CD4-positive, alpha-beta T cell treated with Interleukin-17A for 1 hour (primary cell): ENCODE results near the gene KMT2D.

Experiments used
- DNase-seq: peaks from one replicate; pipeline ENCODE4 v3.0.0-alpha.2; 2020

KMT2D gene

DNA sequence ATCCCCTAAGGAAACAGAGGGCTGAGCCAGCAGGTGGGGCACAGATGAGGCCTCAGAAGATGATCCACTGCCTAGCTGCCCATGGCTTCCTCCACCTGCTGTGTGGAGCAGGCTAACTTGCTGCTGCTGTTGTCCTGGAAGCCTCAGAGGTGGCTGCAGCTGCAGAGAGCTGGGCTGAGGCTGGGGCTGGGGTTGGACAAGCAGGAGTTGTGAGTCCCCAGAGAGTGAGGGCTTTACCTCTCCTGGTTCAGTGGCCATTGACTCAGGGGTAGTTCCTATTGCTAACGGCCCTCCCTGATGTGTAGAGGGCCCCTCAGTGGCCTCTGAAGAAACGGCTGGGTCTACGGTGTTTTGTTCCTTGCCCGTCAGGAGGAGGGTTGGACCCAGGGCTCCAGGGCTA is 28.3 kb downstream of the KMT2D start:
- no peak for DNase-seq

DNA sequence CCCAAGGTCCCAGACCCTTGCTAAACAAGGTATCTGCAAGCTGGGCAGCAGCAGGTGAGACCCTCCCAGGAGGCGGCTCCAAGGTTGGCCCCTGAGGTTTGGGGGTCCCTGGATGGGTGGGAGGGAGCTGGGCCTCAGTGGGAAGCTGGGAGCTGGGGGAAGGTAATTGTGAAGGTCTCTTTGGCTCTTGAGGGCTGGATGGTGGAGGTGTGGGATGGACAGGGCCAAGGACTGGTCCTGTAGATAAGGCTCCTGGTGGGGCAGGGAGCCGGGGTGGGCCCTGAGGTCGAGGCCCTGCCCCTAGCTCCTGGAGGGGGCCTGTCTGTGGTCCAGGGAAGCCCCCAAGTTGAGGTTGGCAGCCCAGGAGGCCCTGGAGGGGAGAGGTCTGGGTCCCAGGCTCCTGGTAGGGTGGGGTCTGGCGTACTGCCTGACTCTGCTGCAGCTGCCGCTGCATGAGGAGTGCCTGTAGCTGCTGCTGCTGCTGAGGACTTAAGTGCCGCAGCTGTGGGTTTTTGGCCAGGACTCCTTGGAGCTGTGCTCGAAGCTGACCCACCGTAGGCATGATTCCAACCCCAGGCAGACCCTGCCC is 28.9 kb downstream of the KMT2D start:
- no peak for DNase-seq

GRCh38 chr12:49030714-49031572 is 29.7 kb downstream of the KMT2D start:
- no peak for DNase-seq

- DNase-seq: no peak
These were observed 30.5 kb downstream of the KMT2D start for GRCh38 chr12:49030119-49030518.

DNA sequence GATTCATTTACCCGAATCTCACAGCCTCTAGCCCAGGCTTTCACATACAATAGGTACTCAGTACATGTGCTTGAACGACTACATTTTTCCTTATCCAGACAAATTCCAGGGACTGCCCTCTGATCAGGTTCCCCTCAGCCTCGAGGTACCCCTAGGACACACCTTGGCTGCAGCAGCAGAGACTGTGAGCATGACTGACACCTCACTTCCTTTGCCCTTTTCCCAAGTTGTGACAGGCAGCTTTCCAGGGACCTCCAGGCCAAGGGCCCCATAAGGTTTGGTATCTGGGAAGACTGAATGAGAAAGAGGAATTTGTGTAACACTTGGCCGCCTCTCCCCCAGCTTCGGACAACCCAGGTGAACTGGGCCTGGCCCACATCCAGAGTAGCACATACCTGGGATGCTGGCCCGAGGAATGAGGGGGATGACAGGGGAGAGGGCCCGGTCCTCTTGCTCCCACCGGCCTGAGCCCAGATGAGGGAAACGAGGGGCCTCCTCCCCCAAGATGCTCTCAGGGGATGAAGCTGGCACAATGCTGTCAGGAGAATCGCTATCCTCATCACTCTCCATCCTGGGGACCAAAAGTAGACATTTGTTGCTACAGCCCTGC is 31.8 kb downstream of the KMT2D start:
- DNase-seq: no peak

- DNase-seq: no peak
These were observed 32.6 kb downstream of the KMT2D start for GRCh38 chr12:49027846-49028555.

GRCh38 chr12:49026678-49027480 is 33.7 kb downstream of the KMT2D start:
- no peak for DNase-seq

GRCh38 chr12:49026101-49026500 is 34.5 kb downstream of the KMT2D start:
- DNase-seq: no peak

DNA sequence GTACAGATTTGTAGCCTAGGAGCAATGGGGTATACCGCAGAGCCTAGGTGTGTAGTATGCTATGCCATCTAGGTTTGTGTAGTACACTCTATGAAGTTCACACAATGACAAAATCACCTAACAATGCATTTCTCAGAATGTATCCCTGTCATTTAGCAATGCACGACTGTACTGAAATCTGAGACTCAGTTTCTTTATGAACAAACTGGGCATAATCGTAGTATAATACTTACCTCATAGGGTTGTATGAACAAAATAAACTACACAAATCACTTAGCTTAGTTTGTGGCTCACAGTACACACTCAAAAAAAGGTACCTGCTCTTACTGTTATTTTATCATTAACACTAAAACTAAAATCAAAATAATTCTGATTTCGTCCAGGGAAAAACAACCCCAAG is 35.1 kb downstream of the KMT2D start:
- DNase-seq: no peak

DNA sequence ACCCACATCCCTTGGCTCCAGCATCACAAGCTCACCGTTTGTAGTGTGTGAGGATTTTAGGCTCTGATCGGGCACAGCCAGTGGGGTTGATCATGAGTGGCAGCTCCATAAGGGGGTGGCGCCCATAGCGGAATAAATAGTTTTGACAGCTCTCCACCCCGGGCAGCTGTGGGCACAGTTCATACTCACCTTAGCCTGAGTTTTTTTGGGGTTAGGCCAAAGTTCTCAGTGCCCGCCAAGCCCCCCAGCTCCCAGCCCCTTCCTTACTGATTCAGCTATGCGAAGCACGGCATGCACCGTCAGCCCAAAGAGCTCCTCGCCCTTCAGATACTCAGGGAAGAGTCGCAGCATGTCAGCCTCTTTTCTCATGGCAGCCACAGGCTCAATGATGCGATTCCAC is 36.1 kb downstream of the KMT2D start:
- no peak for DNase-seq

- DNase-seq: no peak
These were observed 36.8 kb downstream of the KMT2D start for GRCh38 chr12:49023812-49024211.

- DNase-seq: no peak
These were observed 37.9 kb downstream of the KMT2D start for GRCh38 chr12:49022558-49023178.

GRCh38 chr12:49021292-49021915 is 39.2 kb downstream of the KMT2D start:
- no peak for DNase-seq

DNA sequence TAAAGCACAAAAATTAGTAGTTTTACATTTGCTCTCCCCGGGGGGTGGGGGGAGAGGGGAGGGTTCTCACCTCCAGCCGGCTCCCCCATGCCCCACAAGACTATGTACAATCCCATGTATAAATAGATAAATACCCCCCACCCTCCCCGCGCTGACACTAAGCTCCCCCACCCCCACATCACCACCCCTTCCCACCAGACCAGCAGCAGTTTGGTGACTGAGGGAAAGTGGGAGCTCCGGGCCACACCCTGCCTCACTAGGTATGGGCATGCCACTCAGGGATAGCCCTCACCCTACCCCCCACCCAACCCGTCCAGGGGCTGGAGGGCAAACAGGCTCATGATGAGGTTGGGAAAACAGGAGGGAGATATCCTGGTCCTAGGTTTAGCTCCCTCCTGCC is 40.2 kb downstream of the KMT2D start:
- DNase-seq: no peak

DNA sequence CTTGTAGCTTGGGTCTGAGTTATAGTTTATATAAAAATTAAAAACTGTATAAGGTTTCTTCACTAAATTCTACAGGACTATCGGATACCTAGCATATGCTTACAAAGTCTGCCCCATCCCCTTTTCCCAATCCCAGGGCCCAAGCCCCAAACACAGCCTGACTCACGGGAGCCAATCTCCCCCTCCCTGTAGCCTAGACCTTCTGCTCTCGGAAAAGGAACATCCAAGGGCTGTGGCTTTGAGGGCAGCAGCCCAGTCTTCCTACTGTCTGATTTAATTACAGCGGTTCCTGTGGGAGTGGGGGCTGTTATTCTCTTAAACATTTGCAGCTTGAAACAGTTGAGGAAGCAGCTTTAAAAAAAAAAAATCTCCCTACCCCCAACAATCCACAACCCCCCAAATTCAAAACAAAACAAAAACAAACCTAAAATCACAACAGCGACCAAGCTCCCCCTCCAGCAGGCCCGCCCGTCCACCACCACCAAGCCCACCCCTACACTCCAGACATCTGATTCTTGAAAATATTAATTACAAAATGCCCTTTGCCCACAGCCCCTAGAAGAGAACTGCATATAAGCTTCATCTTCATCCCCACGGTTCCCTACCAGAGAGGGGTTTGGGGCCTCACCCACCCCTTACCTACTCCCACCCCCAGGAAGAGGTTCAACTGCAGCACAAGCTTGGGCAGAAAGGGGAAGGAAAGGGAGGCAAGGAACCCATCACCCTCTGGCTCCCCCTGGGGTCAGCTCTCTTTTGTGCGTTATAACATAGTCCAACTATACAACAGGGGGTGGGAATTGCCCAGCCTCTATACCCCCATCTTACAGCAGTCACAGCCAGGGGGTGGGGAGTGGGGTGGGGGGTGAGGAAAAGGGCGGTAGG is 40.9 kb downstream of the KMT2D start:
- DNase-seq: peak; percentile 70

- DNase-seq: no peak
These were observed 41.5 kb downstream of the KMT2D start for GRCh38 chr12:49019120-49019430.

- DNase-seq: peak; percentile 98
These were observed 42.1 kb downstream of the KMT2D start, which contains the start of gene PRKAG1 for GRCh38 chr12:49018261-49019119. TSS of gene PRKAG1 (minus strand) at chr12:49018776. CDS start at chr12:49018740, 36 bp downstream.

GRCh38 chr12:49017891-49018260 is 42.7 kb downstream of the KMT2D start:
- DNase-seq: peak; percentile 50

DNA sequence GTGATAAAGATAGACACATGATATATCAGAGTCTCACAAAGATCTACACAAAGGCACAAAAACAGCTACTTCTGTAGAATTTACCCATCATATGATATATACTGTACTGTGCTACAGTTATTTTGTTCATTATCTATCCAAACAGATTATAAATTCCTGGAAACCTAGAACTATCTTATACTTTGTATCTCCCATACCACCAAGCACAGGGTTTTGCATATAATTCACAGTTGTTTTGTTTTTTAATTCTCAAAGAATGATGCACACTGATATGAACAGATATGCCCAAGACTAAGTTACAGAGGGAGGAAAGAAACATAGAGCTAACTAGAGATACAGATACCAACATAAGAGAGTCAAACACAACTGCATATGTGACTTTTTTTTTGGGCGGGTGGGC is 45.4 kb downstream of the KMT2D start:
- DNase-seq: no peak

- no peak for DNase-seq
These were observed 46.0 kb downstream of the KMT2D start for GRCh38 chr12:49014547-49014946.
